ENCODE results near the gene EML6.

Gene EML6

GRCh38 chr2:54708584-54709335, 14.7 kb upstream of the EML6 start:
- DNase-seq: no peak

DNA sequence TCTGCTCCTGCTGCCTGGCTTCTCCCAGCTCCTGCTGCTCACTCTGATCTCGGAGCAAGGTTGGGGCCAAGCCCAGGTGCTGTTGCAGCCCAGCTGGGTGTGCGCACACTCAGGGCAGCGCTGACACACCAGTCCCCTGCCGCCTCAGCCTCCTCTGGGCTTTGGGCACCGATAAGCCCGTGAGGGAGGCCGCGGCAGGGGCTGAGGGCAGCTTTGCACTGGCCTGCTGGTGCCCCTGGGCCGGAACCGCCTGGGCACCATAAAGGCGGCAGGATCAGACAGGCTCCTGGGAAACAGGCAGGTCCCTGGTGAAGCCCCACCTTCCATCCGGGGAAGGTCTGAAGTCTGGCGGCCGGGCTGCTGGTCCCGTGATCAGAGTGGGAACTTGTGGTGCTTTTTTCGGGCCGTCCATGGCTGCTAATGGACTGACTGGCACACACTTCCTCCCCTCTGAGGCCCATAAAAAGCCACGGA, 14.1 kb upstream of the EML6 start:
- no peak for DNase-seq

DNA sequence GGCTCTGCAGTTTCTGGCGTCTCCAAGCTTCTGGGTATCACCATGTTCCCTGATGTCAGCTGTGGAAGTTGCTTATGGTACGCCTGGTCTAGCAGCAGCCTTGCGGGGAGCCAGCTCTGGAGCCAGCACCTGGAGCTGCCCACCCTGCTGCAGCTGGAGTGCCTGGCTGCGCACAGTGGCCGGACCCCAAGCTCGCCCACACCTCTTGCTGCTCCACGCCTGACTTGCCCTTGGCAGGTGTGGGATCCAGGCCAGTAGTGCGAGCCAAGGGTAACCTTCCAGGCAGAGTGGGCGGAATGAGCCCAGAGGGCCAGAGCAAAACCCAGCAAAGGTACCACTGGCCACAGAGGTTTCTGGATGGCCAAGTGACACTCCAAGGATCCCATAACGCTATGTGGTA, 13.2 kb upstream of the EML6 start:
- DNase-seq: no peak

GRCh38 chr2:54712516-54712915, 10.9 kb upstream of the EML6 start:
- DNase-seq: no peak

- no peak for DNase-seq
Measured at GRCh38 chr2:54714996-54715395, 8.5 kb upstream of the EML6 start.

- DNase-seq: no peak
Measured at GRCh38 chr2:54716375-54716774, 7.1 kb upstream of the EML6 start.

DNA sequence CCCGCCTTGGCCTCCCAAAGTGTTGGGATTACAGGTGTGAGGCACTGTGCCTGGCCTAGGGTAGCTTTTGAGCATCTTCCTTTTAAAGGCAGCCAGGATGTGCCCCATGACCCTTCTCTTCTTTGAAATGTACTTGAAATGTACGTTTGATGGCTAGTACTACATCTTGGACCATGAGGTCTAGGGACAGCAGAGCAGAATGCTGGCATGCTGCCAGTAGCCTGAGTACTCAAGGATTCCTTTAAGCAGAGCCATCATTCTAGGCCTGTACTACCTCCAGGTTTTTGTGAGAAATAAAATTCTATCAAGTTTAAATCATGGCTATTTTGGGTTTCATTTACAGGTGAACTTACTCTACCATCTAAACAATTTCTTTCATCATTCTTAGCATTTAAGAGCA, 2.9 kb upstream of the EML6 start:
- DNase-seq: no peak

DNA sequence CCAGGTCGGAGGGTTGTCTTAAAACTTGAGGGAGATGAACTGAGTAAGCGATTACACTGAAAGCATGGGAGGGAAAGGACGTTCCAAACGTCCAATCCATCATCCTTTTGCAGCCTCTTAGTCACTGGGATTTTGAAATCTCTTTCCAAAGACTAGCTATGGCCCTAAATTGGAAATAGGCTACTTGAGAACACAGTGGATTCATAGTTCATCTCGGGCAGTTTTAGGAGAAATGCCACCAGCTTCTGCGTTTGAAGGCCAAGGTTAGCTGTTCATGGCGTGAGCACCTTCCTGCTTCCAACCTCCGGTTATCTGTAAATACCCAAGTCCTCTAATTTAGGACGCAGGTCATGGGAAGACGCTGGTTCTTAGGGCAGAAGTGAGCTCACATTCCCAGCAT, 821 bp upstream of the EML6 start:
- DNase-seq: peak in 1 of 2 experiments; percentile 42

DNA sequence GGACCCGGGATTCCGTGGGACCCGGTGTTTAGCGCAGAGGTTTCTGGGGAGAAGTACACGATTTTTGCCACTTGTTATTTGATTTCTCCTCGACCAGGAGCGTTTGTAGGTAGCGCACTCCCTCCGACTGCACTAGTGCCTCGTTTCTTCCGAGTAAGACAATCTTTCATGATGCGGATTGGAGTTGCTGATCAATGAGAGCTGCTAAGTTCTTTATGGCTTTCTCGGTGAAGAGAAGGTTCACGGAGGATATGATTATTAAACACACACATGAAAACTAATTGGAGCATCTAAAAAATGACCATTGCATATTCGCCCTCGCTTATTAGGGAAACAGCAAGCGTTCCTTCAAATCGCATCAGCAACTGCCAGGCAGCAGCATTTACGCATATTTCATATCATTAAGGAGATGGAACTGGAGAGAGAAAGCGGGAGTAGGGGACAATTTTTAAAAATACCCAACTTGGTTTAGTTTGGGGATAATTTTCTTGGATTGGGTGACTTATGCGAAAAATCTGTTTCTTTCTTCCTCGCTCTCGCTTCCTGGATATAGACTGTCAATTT, 616 bp downstream of the EML6 start:
- peak in 1 of 2 experiments; percentile 48 for DNase-seq

- peak; percentile 26 to 49 for DNase-seq
Measured at GRCh38 chr2:54724560-54725342, 1.3 kb downstream of the EML6 start.

GRCh38 chr2:54725343-54726099, 2.1 kb downstream of the EML6 start:
- DNase-seq: peak in 1 of 2 experiments; percentile 43

DNA sequence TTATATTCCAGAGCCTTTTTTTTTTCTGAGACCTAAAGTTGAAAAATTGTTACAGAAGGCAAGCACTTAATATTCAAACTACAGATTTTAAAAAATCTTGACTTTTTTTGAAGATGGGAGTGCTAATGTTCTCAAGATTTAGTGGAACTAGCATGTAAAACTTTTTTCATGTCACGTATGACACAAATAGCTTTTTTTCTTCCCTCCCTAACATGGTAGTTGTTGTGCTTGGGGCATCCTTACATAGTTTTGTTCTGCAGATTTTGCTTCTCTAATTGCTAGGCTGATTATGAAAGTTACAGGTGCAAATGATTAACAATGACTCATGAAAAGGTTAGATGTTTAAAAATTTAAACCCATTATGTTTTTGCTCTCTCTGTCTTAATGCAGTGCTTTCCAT, 3.0 kb downstream of the EML6 start:
- no peak for DNase-seq

DNA sequence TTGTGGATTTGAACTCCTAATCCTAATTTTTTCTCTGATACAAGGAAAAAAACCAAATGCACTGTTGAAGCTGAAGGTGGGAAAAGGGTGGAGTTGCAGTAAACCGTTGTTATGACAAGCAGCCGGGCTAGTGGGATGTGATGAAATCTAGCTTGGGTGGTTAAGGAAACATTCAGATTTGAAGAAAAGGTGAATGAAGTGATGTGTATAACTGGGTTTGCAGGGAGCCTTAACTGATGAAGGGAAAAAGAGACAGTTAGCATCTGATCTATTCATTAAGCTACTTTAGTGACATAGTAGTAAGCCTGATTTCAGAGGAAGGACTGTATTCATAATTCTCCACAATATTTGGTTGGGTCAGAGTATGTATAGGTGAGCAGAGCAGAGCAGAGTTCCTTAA, 3.5 kb downstream of the EML6 start:
- no peak for DNase-seq

DNA sequence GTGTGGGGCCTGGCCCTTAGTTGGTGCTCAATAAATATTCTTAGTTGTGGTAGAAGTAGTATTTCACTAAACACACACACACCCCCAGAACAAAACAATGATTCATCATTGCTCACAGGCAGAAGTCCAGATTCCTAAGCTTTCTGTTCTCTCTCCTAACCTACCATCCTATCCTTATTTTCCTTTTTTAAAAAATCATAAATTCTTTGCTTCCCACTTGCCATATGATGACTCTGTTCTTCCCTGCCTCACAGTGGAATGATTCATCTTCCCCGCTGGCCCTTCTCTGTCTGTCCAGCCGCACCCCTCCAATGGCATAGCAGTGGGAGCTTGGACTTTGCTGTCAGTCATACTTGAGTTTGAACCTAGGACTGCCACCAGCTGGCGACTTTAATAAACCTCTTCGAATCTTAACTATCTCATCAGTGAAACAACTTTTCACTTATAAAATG, 5.2 kb downstream of the EML6 start:
- no peak for DNase-seq

- no peak for DNase-seq
Measured at GRCh38 chr2:54735636-54736035, 12.2 kb downstream of the EML6 start.

DNA sequence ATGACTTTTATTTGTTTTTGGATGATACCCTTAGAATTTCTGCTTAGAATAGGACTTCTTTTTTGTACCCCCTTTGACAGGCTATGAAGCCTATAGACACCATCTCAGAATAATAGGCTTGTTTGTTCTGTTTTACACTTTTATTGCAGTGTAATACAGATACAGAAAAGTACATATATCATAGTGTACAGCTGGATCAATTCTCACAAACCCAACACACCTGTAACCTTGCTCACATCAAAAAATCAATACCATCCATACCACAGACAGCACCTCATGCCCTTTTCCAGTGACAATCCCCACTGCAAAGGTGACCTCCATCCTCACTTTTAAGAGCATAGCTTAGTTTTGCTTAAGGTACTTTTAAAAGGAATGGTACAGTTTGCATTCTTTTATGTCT, 14.8 kb downstream of the EML6 start:
- DNase-seq: no peak

GRCh38 chr2:54740333-54740732, 16.9 kb downstream of the EML6 start:
- DNase-seq: no peak

DNA sequence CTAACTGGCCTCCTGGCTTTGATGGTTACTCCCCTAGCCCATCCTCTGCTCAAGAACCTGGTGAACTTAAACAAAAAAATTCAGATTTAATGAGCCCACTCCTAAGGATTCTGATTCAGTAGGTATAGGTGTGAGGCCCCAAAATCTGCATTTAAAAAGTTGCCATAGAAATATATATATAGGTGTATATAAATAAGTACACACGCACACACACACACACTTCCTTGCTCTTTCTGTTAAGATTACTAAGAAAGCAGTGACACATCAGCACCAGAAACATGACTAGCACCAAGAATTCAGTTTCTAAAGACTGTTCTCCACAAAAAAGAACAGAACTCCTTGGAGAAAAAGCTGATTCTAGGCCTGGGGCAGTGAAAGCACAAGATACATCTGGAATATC, 17.8 kb downstream of the EML6 start:
- DNase-seq: no peak

DNA sequence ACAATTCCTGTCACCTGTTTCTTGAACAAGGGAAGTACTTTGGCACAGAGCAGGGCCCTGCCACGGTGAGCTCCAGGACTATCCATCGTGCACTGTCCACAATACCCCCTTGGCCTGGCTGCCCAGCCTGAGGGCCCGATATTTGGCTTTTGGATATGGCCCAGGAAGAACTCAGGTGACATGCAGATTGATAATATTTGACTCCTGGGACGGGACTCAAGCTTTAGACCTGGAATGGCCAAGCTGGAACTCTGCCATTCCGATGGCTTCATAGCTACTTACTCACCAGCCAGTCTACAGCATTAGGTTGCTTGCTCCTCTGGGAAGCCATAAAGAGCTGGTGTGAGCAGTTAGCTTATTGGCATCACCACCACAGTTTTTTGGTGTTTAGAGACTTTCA, 26.6 kb downstream of the EML6 start:
- no peak for DNase-seq

GRCh38 chr2:54752439-54752838, 29.0 kb downstream of the EML6 start:
- DNase-seq: no peak

DNA sequence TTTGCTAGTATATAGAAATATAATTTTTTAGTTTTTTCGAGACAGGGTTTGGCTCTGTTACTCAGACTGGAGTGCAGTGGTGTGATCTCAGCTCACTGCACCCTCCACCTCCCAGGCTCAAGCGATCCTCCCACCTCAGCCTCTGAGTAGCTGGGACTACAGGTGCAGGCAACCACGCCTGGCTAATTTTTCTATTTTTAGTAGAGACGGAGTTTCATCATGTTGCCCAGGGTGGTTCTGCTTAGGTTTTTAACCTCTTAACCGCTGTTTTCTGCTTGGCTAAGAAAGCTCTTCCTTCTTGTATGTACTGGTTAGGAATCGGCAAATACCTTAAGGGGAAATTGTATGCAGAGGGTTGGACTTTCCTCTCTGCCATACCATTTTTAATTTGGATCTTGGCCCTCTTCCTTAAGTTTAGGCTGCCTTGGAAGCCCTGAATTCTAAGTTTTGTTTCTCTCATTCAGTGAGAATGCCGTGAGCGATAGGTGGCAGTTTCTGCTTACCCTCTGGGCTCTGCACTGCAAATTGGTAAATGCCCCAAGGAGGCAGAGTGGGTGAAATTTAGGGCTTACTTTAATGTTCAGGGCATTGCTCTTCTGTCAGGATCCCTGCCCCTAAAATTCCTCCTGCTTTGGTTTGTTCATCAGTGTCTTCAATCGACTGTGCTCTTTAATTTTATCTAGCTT, 32.3 kb downstream of the EML6 start:
- DNase-seq: no peak

DNA sequence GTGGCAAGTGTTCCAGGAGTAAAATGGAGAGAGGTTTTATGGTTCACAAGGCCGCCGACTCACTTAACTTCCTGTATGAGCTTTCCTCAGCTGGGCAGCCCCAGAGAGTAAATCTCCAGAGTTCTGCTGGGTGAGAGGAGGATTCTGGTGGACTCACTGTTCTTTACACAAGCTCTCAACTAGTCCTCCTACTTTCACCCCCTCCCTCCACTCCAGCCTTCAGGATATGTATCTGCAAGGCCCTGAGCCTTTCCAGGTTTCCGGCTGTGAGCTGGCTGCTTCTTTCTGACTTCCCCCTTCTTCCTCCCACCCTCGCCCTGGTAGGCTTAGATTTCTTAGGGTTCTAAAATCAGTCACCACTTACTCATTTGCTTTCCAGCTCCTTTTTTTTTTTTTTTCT, 34.0 kb downstream of the EML6 start:
- no peak for DNase-seq

DNA sequence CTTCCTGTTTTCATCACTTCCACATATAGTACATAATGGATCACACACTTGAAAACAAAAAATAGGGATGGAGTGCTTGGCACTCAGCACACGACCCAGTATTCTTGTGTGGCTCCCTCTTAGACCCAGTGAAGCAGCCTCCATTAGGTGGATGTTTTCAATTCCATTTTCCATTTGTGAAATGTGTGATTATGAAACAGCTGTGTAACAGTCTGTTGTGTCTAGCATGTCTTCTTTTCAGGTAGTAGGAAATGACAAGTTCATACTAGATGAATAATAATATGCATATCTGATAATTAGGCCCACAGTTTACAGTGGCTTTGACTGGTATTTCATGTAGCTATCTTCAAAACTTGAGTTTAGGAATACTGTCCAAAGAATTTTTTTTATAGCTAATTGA, 35.5 kb downstream of the EML6 start:
- no peak for DNase-seq

All from NCI-H2081 (cell line).